HG02938 (cell line): ENCODE data around the gene BMPR1A.

Source experiments
- ATAC-seq: cut with Tn5 transposase; IDR thresholded peaks from one replicate; pipeline ENCODE4 v1.9.1; 2021; ENCODE audit warnings: mild to moderate bottlenecking, moderate library complexity; ENCODE audit not compliant: unreplicated experiment

The BMPR1A gene

DNA sequence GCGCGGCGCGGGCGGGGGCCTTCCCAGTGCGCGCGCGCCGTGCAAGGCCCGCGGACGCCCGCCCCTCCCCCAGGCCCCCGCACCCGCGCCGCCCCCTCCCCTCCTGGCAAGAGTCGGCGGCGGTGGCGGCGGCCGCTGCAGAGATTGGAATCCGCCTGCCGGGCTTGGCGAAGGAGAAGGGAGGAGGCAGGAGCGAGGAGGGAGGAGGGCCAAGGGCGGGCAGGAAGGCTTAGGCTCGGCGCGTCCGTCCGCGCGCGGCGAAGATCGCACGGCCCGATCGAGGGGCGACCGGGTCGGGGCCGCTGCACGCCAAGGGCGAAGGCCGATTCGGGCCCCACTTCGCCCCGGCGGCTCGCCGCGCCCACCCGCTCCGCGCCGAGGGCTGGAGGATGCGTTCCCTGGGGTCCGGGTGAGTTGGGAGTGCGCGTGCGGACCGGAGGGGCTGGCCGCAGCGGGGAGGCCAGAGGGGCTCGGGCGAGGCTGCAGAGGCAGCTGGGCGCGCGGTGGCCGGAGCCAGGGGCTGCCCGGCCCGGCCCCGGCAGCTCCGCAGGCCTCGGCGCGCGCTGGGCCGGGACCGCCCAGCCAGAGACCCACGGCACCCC, at the start of gene BMPR1A:
Gene BMPR1A (plus strand): TSS at position 109 of the 602 bp plus-strand sequence. CDS start 119,400 bp downstream, outside the sequence.
- peak; percentile 39 for ATAC-seq

DNA sequence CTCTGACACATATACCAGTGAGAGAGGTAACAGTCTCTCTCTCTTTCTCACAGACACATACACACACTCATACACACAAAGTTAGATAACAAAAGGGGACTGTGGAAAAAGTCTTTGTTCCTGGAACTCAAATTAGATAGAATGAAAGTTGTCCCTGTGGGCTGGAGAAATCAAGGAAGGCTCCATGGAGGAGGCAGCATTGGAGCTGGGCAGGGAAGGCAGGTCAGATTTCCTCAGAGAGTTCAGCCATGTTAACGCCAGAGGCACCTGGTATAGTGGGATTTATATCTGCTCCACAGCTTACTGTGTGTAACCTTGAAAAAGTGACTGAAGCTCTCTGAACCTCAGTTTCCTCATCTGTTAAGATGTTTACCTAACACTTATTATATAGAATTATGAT, 49.4 kb upstream of the BMPR1A start:
- no peak for ATAC-seq

DNA sequence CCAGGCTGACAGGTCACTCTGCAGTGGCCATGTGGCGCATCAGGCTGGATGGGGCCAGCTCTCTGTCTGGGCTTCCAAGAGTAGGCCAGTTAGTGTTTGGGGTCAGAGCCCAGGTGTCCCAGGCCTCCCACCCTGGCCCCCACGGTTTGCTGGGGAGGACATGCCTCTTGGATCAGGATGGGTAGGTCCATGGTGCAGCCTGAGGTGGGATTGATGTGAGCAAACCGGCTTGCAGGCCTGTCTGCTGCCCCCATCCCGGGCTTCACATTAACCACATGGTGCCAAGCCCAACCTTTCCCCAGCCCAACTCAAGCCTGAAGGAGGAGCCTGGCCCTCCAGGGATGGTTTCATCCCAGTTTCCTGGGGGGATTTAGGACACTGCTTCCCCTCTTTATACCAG, 48.9 kb upstream of the BMPR1A start:
- no peak for ATAC-seq

DNA sequence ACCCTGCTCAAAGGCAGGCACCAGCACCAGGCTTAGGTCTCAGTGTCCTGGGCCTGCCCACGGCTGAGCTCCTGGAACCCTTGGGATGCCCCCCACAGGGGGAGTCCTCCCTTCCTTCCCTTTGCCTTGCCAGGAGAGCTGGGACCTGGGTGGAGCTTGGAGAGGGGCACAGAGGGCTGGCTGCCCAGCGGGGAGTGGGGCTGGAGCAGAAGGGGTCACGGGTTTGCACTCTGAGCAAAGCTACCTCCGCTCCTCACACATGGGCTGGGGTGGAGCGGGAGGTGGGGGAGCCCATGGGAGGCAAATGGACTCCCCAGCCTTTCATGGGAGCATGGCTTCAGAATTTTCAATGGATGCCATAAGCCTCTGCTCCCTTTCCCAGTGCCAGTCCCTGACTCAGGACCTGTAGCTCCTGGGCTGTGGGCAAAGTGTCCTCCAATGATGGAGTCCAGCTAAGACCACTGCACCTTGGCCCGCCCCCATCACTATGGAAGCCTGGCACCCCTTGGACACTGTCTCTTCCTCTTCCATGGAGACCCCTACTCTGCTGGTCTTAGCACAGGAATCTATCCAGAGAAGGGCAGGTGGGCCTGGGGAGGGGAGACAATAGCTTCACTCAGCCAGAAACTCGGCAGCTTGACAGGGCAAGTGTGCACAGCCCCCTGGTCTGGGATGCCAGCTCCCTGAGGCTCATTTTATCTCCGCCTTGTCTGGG, 48.2 kb upstream of the BMPR1A start:
- no peak for ATAC-seq

DNA sequence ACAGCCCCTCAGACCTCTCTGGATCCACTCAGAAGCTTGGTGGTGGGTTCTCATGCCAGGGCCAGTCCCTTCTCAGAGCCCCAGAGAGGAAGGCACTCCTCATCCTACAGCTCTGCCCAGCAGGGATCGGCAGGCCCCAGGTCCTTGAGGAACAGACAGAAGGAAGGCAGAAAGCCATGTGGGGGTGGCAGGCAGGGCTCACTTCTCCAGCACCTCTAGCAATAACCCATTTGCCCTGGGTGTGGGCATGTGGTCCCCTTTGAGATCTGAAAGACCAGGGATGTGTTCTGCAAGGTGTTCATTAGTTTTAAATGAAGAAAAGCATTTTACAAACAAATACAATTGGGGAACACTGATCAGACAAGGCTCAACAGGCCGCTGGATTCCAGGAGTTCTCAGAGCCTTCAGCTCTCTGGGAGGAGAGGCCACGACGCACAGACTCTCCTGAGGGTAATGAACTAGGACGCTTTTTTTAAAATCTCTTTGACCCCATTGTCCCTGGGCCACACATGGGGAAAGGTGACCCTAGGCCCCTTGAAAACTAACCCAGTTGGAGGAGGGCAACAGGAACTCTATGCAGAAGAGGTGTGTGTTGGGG, 47.5 kb upstream of the BMPR1A start:
- ATAC-seq, result no peak

DNA sequence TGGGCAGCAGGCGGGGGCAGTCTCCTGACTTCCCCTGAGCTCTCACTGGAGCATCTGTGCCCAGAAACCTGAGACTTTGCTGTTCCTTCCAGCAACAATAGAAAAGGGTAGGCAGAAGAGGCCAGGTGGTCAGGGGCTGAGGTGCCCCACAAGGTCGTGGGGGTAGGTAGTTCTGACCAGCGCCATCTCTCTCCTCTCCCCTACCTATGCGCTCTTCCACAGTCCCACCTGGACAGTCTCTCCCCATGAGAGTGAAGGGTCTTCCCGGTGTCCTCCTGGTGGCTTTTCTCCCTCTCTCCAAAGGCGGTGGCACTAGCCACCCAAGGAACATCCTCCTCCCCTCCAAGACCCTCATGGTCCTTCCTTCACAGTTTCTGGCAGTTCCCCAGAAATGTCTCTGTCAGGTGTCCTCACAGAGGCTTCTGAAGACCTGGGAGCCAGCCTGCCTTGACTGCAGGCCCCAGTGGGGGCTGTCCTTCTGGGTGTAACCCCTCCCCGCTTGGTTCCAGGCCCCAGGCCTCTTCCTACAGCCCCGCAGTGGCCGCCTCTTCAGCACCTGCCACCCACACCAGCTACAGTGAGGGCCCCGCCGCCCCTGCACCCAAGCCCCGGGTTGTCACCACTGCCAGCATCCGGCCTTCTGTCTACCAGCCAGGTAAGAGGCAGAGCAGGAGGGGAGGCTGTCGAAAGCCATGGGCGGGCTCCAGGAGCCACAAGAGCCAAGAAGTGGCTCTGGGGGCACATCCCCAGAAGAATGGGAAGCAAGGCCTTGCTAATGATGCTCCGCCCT, 46.8 kb upstream of the BMPR1A start:
- ATAC-seq, result no peak

DNA sequence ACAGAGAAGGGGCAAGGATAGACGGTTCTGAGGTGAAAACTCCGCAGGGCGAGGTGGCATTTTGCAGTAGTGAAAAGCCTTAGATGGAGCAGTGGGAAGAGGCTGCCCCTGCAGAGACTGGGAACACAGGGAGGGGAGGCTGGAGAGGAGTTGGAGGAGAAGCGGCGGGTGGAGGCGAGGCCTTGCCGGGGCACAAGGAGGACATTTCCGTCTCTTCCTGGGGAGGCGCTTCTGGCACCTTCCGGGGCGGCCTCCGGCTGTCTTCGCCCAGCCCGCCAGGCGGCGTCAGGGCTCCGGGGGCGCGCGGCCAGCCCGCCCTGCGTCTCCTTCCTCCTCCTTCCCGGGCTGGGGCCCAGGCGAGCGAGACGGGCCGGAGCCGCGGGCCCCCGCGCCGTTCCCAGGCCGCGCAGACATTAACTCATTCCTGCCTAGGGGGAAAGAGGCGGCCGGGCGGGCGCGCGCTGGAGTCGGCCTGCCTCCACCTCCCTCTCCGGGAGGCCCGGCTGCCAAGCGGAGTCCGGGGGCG, 45.4 kb upstream of the BMPR1A start:
- peak; percentile 76 for ATAC-seq

DNA sequence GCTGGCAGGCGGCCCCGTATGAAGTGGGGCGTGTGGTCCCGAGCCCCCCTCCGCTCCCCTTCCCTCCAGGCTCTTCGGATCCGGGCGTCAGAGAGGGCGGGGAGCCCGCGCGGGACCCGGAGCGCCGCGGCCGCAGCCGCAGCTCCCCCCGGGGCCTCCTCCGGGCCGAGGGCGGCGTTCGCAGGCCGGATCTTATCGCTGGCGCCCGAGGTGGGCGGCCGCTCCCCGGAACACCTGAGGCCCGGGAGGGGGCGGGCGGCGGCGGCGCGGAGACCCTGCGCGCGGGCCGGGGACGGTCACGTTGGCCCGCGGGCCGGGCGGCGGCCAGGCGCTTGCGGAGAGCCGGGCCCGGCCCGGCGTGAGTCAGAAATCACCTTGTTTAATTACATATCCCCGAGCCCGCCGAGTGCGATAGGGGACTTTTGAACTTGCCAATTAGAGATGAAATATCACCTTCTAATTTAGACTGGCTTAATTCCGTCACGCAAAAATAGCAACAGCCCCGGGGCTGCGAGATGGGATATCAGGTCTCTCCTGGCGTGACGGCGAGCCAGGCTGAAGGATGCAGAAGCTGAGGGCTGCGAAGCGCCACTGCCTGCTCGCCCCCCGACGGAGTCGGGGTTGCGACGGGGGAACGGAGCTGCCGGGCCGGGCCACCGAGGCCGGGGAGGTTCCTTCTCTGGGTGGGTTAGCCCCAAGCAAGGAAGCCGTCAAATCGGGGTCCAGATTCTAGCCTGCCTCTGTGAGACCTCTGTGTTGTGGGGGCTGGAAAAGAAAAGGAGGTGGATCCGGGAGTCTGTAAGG, 44.7 kb upstream of the BMPR1A start:
- peak; percentile 38 for ATAC-seq

DNA sequence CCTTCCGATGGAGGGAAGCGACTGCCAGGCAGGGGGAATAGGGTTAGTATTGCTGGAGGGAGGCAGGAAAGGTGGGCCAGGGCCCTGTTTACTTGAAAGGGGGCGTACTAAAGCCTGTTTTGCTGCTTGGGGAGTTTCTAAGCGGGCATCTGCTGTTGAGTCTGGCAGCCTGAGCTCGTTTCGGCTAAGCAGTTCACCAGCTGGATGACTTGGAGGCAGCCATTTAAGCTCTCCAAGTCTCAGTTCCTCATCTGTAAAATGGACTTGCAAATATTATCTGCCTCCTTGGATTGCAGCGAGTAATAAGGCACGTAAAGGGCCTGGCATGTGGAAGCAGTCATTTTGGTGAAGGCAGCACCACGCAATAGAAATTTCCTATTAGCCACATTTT, 44.1 kb upstream of the BMPR1A start:
- peak; percentile 34 for ATAC-seq

DNA sequence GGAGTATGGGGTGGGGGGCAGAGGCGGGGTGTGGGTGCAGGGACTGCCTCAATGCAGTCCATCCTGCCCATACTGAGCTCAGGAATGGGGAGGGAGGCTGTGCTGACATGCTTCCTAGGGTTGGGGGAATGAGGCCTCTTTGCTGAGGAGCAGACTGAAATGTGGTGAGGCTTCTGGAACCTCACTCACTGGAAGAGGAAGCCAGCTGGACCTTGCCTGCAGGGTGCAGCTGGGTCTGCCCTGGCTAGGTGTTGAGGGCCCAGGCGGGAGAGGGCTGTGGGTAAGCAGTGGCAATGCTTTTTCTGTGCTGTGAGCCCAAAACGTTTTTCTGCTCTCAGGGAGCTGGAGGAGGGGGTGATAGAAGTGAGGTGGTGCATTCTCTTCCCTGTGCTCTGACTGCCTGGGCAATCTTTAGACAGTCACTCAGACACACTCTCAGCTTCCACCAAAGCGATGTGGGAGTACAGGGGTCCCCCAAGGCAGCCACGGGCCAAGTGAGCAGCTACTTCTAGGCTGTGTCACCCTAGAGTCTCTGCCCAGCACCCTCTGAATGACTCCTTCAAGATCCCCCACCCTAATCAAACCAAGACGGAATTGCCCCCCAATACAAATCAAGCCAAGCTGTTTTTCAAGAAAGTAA, 41.1 kb upstream of the BMPR1A start:
- ATAC-seq, result no peak

DNA sequence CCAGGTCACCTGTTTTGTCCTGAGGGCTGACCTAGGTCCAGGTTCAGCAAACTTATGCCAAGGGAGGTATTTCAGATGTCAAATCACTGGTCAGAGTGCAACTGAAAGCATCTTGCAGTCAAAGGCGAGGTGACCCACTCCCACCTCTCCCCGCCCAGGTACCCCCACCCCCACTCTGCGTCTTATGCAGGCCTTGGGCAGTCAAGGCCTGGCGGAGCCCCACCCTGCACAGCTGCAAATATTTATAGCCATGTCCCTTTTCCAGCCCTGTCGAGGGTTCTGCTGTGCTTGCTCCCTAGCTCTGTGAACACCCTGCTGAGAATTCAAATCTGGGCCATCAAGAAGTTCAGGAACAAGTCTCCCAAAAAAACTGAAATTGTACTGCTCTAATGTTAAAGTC, 40.6 kb upstream of the BMPR1A start:
- no peak for ATAC-seq

DNA sequence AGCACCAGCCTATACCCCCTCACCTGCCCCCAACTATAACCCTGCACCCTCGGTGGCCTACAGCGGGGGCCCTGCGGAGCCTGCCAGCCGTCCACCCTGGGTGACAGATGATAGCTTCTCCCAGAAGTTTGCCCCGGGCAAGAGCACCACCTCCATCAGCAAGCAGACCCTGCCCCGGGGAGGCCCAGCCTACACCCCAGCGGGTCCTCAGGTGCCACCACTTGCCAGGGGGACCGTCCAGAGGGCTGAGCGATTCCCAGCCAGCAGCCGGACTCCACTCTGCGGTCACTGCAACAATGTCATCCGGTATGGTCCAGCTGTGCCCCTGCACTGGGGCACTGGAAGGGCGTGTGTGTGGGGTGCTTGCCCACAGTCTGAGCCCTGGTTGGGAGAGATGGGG, 40.0 kb upstream of the BMPR1A start:
- no peak for ATAC-seq

DNA sequence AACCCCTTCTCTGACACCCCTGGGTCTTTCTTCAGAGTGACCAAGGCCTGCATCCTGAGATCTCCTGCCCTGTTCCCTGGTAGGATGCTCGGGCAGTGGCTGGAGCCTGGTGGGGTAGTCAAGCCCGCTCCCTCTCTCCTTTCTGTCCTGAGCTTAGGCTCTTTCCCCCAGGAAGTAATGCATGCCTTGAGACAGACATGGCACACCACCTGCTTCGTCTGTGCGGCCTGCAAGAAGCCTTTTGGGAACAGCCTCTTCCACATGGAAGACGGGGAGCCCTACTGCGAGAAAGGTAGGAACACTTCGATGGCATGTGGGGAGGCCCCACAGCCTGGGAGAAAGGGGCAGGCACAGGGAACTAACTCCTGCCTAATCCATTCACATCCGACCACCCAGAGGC, 37.9 kb upstream of the BMPR1A start:
- ATAC-seq, result no peak

DNA sequence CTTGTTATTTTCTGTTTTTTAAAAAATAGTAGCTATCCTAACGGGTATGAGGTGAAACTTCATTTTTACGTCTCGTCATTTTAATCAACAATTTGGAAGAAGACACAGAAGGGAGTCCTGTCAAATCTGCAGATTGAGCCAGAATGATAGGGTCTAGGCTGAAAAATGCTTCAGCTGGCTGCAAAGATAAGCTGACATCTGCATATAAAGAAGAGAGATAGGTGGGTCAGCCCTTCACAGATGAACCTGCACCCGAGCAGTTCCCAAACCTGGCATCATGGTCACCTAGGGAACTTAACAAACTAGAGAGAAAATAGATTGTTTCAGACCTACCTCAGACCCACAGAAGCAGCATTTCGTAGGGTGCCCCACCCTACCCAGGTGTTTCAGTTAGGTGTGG, 35.2 kb upstream of the BMPR1A start:
- no peak for ATAC-seq

DNA sequence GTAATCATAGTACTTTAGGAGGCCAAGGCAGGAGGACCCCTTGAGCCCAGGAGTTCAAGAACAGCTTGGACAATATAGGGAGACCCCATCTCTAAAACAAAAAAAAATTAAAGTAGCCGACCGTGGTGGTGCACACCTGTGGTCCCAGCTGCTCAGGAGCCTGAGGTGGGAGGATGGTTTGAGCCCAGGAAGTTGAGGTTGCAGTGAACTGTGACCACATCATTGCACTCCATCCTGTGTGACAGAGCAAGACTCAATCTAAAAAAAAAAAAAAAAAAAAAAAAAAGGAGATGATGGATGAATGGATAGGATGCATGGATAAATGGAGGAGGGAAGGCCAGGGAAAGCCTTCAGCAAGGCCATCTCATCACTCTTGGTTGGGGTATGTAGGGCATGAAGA, 33.4 kb upstream of the BMPR1A start:
- ATAC-seq, result no peak

DNA sequence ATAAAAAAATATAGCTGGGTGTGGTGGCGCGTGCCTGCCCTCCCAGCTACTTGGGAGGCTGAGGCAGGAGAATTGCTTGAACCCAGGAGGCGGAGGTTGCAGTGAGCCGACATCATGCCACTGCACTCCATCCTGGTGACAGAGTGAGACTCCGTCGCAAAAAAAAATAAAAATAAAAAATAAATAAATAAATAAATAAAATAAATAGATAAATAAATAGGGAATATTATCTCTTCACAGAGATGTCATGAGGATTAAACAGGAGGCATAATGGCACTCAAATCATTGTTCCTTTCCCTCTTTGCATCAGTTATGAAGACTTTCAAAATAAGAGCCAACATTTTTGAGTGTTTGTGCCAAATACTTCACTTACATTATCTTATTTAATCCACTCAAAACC, 32.0 kb upstream of the BMPR1A start:
- ATAC-seq, result no peak

DNA sequence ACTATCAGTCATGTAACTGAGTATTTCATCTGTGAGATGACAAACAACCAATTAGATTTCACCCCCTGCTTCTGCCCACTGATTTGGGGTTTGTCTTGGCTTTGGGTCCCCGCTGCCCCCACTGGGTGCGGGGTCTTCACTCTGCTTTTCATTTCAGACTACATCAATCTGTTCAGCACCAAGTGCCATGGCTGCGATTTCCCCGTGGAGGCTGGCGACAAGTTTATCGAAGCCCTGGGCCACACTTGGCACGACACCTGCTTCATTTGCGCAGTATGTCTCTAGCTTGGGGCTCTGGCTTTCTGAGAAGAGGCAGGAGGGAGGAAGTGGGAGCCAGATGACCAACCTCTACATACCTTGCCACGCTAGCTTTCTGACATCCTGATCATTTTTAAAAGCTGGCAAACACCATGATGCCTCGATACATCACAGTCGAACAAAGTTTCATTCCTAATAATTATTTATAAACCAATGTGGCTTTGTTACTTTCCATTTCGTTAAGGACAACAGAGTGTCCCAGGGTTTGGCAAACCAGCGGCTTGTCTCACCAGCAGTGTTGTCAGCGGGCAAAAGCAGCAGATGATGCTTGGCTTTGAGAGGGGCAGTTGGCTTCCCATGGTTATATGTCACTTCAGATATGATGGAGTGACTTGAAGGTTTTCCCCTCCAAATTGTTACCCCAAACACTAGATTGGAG, 30.3 kb upstream of the BMPR1A start:
- no peak for ATAC-seq

DNA sequence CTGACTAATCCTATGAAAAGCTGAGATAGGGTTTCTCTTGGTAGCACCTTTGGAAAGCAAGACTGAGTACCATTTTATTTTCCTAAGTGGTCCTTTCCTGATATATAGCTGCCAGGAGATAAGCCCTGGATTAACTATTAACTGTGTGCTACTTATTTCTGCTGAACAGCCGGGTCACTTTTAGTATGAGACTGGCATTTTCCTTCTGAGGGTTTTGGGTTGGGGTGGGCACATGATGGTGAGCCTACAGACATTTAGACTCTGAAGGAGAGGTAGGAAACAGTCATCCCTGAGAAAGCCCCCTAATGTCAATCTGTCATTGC, 29.8 kb upstream of the BMPR1A start:
- no peak for ATAC-seq

DNA sequence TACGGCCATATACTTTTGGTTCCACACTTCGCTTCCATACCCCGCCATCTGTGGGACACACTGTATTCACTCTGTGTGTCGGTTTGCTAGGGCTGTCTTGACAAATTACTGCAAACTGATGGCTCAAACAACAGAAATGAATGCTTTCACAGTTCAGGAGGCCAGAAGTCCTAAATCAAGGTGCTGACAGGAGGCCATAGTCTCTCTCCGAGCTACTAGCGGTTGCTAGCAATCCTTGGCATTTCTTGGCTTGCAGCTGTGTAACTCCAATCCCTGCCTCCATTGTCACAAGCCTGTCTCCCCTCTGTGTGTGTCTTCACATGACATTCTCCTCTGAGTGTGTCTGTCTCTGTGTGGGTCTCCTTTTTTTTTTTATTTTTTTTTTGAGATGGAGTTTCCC, 28.9 kb upstream of the BMPR1A start:
- ATAC-seq, result no peak

DNA sequence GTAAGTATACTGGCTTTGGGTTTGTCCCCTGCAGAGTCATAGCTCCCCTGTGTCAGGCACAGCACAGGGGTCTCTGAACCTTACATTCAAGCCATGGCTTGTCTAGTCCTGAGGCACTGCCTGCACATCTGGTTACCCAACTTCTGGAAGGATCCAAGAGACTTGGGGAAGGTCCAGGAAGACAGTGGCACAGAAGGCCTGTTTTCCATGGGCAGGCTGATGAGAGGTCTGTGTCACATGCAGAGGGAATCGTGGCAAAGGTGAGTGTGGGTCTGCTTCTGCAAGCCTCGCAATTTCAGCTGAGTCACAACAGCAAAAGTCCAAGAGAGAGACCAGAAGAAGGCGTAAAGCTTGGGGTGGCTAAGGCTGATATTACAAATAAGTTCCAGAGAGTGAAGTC, 28.4 kb upstream of the BMPR1A start:
- no peak for ATAC-seq
